Stimulated activated CD8-positive, alpha-beta memory T cell treated with anti-CD3 and anti-CD28 coated beads, Interleukin-7, amount 100 ng/mL, for 24 hours (primary cell): ENCODE data around the gene QSOX1.

ENCODE experiments used
- DNase-seq: peaks from one replicate; pipeline ENCODE4 v3.0.0-alpha.2; 2020; ENCODE audit warnings: low read depth

QSOX1 gene

DNA sequence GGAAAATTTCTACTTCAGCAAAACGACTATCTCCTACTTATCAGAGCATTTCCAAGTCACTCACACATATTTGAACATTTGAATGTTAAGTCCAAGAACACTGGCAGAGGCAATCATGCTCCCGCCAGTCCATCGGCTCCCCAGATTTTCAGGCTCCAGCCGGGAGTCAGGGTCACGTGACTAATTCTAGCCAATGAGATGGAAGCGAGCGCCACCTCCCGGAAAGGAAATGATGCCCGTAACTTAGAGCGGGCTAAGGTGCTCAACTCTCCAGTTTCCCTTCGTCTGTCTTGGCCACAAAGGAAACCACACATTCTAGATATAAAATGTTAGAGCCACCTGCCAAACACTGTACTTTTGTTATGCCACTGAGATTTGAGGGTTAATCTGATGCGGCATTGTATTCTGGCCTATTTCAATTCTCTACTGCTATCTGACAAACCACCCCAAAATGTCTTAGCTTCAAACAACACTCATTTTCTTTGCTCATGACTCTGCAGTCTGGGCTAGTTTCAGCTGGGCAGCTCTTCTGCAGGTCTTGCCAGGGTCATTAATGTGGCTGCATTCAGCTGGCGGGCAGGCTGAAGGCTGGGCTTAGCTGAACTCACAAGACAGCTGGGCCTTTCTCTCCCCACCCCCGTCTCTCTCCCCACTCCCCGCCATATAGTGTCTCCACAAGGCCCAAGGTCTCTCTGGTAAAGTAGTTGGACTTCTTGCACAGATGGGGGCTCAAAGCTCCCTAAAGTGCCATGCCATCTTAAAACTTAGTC lies 58.9 kb downstream of the QSOX1 start:
- no peak for DNase-seq

DNA sequence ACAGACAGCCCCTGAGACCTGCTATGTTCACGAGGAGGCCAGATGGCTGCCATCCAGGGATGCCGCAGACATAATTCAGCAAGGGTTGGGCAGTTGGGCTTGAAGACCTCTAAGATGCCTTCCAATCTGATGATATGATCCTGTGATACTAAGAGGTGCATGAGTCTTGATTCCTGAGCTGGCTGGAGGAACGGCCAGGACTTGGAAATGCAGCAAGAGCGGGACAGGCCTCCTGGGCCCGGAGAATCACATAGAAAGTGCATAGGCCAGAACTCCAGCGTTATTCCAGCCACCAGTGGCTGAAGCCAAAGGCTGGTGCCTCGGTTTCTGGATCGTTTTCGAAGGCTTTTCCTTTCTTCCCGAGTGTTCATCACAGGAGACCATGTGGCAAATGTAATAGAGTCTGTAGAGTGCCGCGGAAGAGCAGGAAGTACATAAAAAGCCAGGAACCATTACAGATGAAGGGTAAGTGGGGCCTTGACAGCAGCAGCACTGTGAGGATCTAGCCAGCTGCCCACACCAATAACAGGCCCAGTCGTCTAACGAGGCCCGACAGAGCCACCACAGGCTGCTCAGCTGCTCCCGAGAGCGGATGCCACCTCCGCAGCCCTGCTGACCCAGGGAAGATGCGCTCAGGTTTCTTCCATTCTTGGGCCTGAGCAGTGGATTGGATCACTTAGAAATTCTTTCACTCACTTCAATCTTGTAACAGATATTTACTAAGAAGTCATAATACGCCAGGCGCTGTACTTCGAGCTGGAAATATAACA lies 61.4 kb downstream of the QSOX1 start:
- DNase-seq, result no peak

DNA sequence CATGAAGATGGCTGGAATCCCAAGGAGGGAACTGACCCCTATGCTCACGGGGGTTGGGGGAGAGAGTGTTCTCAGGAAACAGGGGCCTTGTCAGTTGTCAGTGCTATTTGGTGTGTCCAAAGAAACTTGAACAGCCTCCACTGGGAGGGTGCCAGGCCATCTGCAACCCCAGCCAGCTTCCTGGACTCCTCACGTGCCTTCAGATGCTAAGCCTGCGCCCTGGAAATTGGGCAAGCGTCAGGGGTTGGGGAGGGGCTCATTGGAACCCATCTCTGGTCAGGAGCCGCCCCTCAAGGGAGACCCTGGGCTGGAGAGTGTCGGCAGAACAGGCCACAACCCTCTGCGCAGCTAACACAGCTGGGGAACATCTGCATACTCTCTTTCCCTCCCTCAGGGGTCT lies 62.3 kb downstream of the QSOX1 start:
- no peak for DNase-seq

DNA sequence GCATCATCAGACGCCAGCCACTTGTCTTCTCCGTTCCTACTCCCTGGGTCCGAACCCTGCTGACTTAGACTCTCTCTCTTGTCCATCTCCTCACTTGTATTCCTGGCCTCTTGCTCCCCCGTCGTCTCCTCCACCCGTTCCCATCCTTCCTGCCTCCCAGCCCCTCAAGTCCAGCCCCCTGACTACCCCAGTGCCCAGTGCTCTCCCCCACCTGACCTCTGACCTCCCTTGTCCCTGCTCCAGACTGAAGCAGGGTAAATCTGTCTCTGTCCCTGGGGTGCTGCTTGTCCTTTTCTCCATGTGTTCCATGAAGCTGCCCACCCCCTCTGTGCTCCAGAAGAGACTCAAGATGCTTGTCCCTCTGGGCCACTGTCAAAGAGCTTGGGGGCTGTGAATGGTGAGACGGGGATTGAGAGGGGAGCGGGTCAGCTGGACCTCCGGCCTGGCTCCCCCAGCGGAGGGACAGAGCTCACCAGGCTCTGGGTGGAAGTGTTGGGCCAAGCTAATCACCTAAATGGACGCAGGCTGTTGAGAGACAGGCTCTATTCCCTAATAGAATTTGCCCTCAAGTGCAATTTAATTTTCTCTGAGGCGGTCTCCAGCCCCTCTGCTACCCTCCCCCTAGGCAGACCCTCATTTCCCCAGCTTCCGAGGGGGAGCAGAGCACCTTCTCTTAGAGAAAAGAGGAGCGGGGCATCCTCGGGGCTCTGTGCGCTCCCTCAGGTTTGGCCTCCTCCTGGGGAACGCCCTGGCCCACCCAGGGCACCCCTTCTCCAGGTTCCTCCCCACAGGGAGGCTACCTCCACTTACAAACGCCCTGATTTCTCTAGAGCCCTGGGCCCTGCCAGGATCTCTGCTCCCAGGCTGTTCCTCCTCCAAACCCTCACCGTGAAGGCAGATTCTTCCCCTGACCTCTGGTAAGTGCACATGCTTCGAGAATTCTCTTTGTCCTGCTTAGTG lies 64.4 kb downstream of the QSOX1 start:
- DNase-seq, result no peak

DNA sequence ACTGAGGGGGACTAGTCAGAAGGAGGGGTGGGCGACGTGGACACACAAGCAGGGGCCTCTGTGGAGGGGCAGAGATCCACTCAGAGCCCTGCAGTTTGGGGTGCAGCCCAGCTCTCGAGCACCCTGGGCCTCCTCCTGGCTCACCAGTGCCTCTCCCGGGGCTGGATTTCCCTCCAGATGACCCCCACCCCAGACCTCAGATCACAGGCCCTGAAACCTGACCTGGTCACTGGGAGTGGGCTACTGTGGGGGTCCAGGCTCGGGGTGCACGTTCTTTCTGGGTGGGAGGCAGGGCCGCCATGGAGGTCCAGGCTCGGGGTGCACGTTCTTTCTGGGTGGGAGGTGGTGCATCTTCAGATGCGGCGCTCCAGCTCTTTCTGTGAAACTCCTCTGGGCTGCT lies 65.1 kb downstream of the QSOX1 start:
- no peak for DNase-seq

DNA sequence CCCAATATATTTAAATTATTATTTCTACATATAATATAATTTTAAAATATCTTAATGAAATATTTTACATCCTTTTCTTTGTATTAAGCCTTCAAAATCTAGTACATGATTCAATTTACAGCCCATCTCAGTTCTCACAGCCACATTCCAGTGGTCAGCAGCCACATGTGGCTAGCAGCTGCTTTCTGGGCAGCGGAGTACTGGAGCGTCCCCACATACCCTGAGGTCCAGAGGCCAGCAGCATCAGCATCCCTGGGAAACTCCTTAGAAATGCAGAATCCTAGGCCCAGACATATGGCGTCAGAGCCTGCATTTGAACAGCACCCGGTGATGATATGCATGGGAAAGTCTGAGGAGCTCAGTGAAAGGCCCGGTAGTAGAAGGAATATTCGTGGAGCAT lies 66.8 kb downstream of the QSOX1 start:
- no peak for DNase-seq

DNA sequence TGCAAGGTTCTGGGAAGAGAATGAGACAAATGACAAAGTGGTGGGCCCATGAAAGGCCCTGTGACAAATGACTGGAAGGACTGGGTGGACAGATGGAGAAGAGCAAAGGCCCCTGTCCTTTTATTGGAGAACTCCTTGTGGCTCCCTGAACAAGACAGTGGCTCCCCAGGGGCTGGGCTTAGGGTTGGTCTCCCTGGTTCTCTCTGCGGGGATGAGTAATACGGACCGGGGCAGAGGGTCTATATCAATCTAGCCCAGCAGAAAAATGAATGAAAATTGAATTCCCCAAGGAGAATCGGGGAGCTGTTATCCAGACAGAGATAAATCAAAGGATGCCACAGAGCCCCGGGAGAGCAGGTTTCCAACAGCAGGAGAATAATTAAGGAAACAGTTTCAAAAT lies 70.2 kb downstream of the QSOX1 start:
- no peak for DNase-seq

DNA sequence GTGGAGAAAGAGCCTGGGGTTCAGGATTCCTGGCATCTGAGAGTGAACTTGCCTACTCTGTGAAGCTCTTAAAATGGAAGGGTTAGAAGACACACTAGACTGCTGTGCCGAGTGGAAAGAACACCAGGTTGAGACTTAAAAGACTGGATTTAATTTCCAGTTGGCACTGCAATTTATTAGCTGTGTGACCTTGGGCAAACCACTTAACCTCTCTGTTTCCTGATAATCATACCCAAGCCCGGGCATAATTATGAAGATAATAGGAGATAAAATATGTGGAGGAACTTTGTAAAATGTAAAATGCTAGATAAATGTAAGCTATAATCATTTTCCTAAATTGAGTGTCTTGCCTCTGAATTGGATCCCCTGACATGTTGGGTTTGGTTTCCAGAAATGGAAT lies 70.7 kb downstream of the QSOX1 start:
- no peak for DNase-seq

DNA sequence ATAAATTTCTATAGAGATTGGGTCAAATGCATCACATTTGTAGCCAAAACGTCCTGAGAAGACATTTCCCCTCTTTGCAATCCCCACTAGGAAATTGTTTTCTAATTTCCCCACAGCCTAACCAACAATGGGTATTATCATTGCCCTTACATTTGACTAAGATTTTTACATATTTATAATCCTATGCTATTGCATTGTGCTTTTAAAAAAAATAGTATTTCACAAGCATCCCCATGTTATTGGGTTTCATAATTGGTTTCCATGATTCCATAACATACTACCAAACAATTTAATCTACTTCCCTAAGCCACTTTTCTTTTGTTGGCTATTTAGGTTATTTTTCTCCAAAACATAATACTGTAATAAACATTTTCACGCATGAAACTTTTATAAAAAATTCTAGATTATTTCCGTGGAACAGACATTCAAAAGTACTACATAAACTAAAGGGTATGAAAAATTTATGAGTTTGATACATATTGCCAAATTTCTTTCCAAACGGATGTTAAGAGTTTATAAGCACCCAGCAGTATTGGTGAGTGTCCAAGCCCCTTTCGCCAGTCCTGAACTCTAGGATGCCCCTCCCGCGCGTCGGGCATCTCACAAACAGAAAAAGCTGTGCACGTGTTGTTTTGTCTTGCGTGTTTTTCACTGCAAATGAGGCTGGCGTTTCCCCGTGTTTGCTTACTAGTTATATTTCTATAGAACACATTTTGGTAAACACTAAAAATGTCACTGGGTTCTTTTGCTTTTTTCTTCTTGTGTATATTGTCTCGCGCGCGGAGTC lies 73.4 kb downstream of the QSOX1 start:
- no peak for DNase-seq

DNA sequence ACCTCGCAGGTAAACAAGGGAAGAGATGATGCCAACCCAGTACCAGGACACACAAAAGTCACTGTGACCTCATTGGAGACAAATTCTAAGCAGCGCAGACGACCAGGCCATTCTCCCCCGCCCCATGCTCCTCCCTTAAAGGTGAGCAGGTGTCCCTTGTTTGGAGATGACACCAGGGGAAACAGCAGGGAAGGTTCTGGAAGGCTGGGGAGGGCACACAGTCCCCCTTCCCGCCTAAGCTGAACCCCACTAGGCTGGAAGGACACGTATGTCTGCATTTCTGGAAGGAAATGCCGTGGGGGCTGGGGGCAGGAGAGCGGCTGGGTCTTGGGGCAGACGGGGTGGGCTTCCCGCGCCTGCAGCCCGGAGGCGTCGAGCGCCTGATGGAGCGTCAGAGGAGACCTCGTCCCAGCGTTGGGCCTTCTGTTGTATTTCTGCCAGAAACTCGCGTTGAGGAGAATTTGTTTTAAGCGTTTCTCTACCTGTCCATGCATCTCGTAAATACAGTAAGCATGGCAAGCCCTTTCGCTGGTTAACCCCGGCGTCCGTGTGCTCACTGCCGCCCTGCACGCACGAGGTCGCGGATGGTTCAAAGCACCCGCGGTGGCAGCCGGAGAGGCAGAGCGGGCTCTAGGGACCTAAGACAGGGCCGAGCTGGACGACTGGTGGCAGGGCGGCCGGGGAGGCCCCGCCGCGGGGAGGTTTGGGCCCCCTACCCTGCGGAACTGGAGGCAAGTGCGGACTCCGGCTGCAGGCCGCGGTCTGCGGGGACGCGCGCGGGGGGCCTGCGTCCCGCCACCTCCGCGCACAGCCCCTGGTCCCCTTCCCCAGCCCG lies 74.2 kb downstream of the QSOX1 start:
- no peak for DNase-seq

DNA sequence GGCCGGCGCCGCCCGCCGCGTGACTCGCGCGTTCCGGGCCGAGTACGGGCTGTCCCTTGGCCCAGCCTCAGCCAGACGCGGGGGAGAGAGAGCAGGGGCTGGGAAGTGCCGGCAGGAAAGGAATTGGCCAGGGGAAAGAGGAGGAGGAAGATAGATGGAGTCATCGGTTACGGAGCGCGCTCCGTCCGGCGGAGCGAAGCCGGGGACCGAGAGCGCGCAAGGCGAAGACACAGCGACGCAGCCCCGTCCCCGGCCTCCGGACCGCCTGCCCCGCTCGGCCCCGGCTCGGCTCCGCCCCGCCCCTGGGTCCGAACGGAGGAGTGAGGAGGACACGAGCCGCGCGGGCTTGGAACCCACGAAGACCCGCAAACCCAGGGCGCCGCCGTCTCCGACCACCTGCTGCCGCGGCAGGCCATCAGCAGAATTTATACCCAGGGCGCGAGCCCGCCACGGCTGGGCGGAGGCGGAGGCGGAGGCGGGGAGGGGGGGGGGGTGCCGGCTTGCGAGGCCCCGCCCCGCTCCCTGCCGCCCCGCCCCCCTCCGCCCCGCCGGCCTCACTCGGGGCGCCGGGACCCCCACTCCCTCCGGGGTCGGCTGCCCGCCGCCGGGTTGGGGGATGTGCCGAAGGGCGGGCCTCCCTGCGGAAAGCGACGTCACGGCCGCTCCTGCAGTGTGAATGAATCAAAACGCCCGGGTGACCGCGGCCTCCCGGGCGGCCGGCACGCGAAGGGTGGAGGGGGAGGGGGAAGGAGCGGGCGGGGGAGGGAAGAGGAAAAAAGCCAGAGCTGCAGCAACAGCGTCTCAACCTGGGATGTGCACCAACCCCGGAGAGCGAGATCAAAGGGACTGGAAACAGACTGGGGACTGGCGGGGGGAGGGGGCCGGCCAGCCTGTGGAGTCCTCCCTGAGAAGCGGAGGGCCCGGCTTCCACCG lies 75.1 kb downstream of the QSOX1 start, which contains the start of gene LHX4:
Gene LHX4, plus strand, starts transcription at position 782 of the 933 bp plus-strand sequence. CDS start 266 bp downstream, outside the sequence.
- no peak for DNase-seq

DNA sequence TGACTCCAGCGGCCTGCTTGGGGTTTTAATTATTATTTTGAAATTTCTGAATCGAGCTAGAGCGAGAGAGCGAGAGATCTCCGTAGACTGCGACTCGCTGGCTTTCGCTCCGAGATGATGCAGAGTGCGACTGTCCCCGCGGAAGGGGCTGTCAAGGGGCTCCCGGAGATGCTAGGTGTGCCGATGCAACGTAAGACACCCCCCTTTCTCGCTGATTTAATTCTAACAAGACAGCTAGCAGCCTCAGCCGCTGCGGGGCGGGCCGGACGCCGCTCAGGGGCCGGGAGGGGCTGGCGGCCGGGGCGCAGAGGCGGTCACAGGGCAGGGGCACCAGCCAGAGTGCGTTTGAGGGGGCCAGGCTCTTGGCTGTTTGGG lies 75.7 kb downstream of the QSOX1 start:
- DNase-seq, result no peak

DNA sequence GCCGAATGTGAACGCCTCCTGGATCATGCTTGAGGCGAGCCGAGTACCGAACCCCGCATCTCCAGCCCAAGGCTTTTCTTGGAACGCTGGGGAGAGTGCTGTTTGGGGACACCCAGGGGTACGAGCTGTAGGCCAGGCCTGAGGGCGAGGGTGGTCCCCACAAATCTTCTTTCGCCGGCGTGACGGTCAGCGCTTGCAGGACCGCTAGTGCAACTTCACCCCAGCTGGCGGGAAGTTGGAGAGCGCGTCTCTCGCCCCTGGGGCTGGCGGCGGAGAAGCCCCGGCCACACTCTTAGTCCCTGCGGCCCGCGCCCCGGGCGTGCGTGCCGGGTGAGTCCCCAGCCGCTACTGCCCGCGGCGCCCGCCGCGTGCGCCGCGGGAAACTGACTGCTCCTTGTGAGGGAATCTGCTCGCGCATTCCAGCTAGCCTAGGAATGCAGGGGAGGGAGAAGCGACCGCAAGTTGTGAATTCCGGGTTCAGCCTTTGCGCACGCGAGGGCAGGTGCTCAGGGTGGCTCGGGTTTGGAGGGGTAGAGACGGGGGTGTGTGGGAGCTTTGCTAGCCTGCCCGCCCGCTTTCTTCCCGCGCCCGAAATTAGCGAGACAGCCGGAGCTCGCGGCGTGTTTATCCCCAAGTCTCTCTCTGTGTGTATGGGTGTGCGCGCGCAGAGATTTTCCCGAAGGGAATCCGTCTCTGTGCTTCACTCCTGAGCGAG lies 76.3 kb downstream of the QSOX1 start:
- DNase-seq, result no peak

DNA sequence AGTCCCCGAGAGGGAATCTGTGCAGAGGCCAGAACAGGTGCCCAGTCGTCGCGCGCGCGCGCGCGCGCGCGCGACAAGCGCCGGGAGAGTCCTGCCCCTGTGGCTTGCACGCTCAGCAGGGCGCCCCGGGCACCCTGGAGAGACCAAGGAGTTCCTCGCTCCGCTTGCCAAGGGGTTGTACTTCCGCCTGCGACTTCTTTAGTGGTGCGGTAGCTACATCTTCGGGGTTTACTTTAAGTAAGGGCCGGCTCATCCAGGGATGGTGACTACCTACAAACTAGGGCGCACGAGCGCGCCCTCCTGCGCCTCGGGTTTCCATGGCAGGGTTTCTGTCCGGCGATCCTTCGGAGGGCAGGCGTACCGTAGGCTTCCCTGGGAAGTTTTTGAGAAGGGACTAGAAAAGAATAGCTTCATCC lies 76.8 kb downstream of the QSOX1 start:
- no peak for DNase-seq

DNA sequence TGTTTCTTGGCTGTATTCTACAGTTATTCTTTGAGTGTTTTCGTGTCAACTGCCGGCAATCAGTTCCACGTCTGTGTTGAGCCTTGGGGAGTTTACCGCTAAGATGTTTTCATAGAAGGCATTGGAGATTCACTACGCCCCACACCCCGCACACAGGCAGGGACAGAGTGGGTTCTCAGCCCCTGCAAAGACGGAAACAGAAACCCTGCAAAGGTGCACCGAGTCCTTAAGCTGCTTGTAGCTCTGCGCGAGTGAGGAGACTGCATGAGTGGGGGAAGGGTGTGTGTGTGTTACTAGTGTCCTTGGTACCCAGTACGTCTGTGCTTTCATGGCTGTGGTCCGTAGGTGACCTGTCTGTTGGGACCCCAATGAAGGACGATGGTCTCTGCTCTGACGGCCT lies 77.3 kb downstream of the QSOX1 start:
- no peak for DNase-seq

DNA sequence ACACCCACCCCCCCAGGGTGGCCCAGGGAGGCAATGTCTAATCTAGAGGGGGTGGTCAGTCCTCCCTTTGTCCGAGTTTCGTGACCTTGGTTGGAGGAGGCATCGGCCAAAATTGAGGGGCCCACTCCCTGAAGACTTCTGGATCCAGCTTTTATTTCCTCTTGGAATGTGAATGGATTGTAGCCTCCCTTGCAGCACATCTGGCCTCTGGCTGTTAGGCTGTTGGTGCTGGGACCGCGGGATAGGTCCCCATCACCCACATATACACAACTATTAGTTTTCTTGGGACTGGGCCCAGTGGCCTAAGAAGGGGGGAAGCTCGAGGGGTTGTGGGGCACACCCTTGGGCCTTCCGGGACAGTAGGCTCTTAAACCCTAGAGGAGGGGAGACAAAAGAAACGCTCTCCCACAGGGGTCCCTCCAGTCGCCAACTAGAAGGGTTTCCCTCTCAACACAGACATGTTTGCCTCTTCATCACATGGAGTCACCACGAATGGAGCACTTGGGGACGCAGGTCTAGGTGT lies 77.9 kb downstream of the QSOX1 start:
- no peak for DNase-seq

DNA sequence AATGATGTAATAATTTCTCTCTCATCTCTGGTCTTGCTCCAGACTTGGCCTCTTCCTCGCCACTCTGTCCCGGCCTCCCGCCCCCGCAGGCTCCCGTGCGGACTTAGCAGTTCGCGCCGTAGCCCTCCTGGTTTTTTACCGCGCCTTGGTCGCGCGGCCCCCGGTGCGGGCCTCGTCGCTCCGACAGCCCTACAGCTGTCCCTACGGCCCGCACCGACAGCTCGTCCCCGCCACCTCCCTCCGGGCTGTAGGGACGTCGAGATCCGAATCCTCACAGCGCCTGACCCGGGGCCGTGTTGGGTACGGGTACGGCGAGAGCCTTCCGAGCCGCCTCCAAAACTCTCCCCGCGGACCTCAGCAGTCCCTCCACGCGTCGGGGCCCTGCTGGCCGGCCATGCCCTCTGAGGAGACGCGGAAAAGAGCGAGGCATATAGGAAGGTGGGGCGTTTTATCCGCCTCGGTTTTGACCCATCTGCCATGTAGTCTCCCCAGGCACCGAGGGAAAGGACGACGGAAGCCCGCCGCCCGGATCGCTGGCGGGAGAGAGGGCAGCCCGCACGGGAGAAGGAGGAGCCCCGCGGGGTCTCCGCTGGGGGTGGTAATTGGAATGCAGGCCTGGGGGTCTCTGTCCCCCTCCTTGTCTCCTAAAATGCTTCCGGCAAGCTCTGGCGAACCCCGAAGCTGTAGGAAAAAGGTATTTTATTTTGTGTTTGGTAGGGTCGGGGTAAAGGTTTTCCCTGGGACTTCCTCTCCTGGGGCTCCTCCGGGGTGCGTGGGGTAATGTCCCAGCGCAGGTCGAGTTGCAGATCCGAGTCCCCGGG lies 78.7 kb downstream of the QSOX1 start:
- DNase-seq, result no peak
